Measurements from ENCODE around the gene CCDC82. TPM values are rescaled to one million over a fixed set of nuclear protein-coding genes. Genes with fewer than 3 reads are reported as not detected.
A peak's percentile ranks its signal among the peaks of the same experiment; 100 is the strongest.

Gene CCDC82
- total and polyA plus RNA-seq, 12 donors: 4.7 to 48.1 (median 16.5) TPM

GRCh38 chr11:96341211-96342013 lies 48.3 kb downstream of the CCDC82 start:
- TF ChIP-seq, protein P1, sequence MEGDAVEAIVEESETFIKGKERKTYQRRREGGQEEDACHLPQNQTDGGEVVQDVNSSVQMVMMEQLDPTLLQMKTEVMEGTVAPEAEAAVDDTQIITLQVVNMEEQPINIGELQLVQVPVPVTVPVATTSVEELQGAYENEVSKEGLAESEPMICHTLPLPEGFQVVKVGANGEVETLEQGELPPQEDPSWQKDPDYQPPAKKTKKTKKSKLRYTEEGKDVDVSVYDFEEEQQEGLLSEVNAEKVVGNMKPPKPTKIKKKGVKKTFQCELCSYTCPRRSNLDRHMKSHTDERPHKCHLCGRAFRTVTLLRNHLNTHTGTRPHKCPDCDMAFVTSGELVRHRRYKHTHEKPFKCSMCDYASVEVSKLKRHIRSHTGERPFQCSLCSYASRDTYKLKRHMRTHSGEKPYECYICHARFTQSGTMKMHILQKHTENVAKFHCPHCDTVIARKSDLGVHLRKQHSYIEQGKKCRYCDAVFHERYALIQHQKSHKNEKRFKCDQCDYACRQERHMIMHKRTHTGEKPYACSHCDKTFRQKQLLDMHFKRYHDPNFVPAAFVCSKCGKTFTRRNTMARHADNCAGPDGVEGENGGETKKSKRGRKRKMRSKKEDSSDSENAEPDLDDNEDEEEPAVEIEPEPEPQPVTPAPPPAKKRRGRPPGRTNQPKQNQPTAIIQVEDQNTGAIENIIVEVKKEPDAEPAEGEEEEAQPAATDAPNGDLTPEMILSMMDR (IDR thresholded peaks at IDR 0.05): peak in 5 of 6 experiments; percentile 9 to 40 (median 30)
- peak in 1 of 2 donors; percentile 9 for TF ChIP-seq POLR2A (IDR thresholded peaks at IDR 0.05)
- DNase-seq: peak; percentile 34 to 66 (median 41)
- Histone ChIP-seq H3K36me3 (replicated peaks in 1 of 2) (no peaks in the 10 kb centered on the region), H3K4me3 (peak overlapping the region in 2 of 4 donors; percentile 46 to 90), H3K27ac (peak overlapping the region in 3 of 5 donors; percentile 78 to 92 (median 88)), H3K4me1 (replicated peaks in 1 of 2) (peaks cover 23 to 46% of the 10 kb centered on the region in 2 donors), H3K27me3 (no peaks in the 10 kb centered on the region), H3K9me3 (replicated peaks in 1 of 3) (no peaks in the 10 kb centered on the region)
- WGBS, 4 donors: 15 to 94% (median 28%) methylated on average over 2 to 26 of the region's 26 CpGs
- intact Hi-C loops (cut with DNase I): loop anchor here (5.0 to 10.0 kb wide), 3 partner anchors 284 to 504 kb away; no protein-coding TSS in a partner anchor

DNA sequence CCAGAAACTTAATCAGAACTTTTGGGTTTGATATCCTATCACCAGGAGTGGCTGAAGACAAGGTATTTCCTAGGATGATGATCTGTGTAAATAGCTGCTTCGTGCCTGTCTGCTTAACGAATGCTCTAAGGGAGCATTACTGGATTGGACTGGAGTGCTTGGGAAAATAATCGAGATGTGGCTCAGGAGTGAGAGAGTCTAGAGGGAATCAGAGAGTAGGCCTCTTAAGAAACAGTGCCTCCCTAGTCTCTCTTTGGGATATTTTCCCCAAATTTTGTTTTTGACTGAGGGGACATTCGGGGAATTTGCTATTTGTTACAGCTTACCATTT lies 49.2 kb downstream of the CCDC82 start:
- Histone ChIP-seq H3K4me1 (replicated peaks in 1 of 2) (peaks cover 23 to 46% of the 10 kb centered on the region in 2 donors), H3K4me3 (peak overlapping the region in 1 of 4 donors; percentile 90), H3K9me3 (replicated peaks in 1 of 3) (no peaks in the 10 kb centered on the region), H3K27me3 (no peaks in the 10 kb centered on the region), H3K27ac (peak overlapping the region in 3 of 5 donors; percentile 71 to 92 (median 88)), H3K36me3 (replicated peaks in 1 of 2) (no peaks in the 10 kb centered on the region)
- TF ChIP-seq, protein P1 (IDR thresholded peaks at IDR 0.05): no peak
- TF ChIP-seq POLR2A (IDR thresholded peaks at IDR 0.05): no peak
- intact Hi-C loops (cut with DNase I): loop anchor here (5.0 to 10.0 kb wide), 3 partner anchors 283 to 503 kb away; no protein-coding TSS in a partner anchor
- 68 to 88% (median 83%) methylated on average over 4 of the region's 4 CpGs for WGBS, 4 donors
- DNase-seq: no peak

DNA sequence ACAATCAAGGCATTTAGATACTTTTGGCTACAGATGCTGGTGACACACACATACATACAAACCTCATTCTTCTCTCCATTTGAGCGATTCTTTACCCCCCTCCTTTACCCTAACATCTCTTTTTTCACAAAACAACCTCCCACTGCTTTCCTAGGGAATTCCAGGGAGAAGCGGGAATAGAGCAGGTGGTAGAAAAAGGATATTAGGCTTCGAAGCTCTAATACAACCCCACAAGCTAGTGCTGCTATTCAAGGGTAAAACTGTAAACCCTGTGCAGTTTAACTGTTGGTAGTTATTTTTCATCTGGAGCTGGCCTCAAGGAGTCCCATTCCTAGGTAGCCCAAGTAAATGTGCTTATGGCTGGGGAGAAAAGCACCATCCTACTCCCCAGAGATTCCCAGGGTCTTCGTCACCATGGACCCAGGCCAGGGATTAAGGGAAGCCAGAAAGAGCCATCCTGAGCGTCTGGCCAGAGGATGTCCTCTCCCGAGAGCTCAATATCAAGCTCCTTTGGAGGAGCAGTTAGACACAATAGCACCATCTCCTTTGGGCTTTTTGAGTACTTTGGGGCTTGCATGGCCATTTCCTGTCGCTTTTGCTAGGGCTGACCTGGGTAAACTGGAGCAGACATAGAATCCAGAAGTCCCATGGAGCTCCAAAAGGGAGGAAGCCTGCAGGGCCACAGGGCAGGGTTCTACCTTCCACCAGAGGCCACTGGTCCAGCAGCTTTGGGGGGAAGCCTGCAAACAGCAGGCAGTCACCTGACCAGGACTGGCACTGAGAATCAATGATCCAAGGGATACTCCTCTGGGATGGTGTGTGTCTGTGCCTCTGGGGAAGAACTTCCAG lies 49.8 kb downstream of the CCDC82 start:
- no peak for TF ChIP-seq POLR2A (IDR thresholded peaks at IDR 0.05)
- Histone ChIP-seq H3K27me3 (no peaks in the 10 kb centered on the region), H3K36me3 (replicated peaks in 1 of 2) (no peaks in the 10 kb centered on the region), H3K4me3 (peak overlapping the region in 2 of 4 donors; percentile 2 to 90), H3K9me3 (replicated peaks in 1 of 3) (no peaks in the 10 kb centered on the region), H3K4me1 (replicated peaks in 1 of 2) (peaks cover 23 to 46% of the 10 kb centered on the region in 2 donors), H3K27ac (peak overlapping the region in 3 of 5 donors; percentile 71 to 92 (median 88))
- intact Hi-C loops (cut with DNase I): loop anchor here (5.0 to 10.0 kb wide), 3 partner anchors 283 to 503 kb away; no protein-coding TSS in a partner anchor
- WGBS, 4 donors: 74 to 87% (median 79%) methylated on average over 5 to 7 of the region's 7 CpGs
- no peak for DNase-seq

DNA sequence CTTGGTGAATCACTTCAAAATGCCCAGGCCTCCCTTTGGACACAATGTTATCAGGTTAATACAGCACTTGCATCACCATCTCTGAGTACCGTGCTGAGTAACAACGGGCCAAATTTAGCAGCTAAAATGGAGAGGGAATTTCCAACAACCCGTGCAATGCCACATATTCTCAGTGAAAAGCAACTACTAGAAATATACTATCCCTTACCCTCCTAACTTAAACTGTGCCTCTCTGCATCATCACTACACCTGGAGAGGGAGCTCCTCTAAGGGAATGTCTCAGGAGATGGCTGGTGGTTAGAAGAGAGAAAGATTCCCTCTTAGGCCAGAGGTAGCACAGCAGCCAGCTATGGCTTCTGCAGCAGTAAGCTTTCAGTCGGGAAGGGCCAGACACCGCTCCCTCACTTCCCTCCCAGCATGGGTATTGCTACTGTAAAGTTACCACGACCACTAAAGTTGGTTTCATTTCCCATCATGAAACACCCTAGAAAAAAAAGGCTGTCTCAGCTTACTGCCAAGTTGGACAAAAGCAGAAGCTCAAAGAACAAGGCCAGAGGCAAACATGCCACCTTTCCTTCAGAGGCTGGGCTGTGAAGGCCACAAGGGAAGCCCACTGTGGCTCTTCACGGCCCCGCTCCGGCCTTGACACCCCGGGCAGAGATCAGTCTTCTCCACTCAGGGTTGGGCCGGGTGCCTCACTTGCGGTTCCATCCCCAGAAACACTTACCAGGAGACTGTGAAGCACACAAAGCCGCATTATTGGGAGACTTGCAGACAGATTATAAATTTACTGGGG lies 50.6 kb downstream of the CCDC82 start:
- Histone ChIP-seq H3K27ac (peak overlapping the region in 4 of 5 donors; percentile 26 to 92 (median 80)), H3K9me3 (replicated peaks in 1 of 3) (no peaks in the 10 kb centered on the region), H3K27me3 (no peaks in the 10 kb centered on the region), H3K4me3 (peak overlapping the region in 2 of 4 donors; percentile 2 to 90), H3K4me1 (replicated peaks in 1 of 2) (peaks cover 23 to 46% of the 10 kb centered on the region in 2 donors), H3K36me3 (replicated peaks in 1 of 2) (no peaks in the 10 kb centered on the region)
- peak; percentile 27 to 73 (median 54) for DNase-seq
- TF ChIP-seq, protein P1 (IDR thresholded peaks at IDR 0.05): no peak
- TF ChIP-seq POLR2A (IDR thresholded peaks at IDR 0.05): no peak
- 21 to 28% (median 24%) methylated on average over 9 to 13 of the region's 13 CpGs for WGBS, 4 donors
- intact Hi-C loops (cut with DNase I): no loop called here
